ENCODE results near the gene METTL27.
"Not testable (repeated sequence)": the region's sequence is repeated elsewhere in the genome, so short reads cannot be mapped to it uniquely, and the experiment has no call there.

METTL27 gene

DNA sequence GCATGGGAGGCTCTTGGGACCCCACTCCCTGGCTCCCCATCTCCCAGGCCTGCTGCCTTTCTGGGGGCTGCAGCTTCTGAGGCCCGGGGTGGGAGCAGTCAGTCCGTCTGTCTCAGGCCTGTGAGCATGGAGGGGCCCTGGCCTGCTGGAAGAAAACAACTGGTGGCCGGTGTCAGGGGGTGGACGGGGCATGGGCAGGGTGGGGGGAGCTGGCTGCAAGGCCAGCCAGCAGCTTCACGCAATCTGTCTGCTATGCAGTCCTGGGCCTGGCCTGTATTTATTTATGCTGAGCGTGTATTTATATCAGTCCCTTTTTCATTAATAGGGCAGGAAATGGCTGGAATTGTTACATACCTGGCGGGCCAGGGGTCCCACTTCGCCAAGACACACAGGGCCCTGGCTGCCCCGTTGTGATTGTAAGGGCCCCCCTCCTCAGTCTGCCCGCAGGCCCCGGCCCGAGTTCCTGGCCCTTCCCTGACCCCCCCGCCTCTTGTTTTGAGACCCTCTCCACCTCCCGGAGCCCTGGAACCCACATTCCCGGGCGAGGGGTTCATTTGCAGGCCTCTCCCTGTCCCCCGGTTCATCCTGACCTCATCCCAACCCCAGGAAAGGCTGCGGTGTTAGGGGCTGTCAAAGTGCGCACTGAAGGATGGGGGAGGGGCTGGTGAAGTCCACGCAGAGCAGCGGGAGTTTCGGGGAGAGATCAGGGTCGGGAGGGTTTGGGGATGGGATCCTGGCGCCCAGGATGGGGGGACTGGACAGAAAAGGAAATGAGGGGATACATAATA is 26.9 kb upstream of the METTL27 start:
- no peak for DNase-seq (ENCODE audit: low spot score)

GRCh38 chr7:73866446-73866767 is 24.1 kb upstream of the METTL27 start:
- no peak for DNase-seq (ENCODE audit: low spot score)

- DNase-seq (ENCODE audit: low spot score), result peak; percentile 70
These were observed 23.6 kb upstream of the METTL27 start for GRCh38 chr7:73865738-73866445.

DNA sequence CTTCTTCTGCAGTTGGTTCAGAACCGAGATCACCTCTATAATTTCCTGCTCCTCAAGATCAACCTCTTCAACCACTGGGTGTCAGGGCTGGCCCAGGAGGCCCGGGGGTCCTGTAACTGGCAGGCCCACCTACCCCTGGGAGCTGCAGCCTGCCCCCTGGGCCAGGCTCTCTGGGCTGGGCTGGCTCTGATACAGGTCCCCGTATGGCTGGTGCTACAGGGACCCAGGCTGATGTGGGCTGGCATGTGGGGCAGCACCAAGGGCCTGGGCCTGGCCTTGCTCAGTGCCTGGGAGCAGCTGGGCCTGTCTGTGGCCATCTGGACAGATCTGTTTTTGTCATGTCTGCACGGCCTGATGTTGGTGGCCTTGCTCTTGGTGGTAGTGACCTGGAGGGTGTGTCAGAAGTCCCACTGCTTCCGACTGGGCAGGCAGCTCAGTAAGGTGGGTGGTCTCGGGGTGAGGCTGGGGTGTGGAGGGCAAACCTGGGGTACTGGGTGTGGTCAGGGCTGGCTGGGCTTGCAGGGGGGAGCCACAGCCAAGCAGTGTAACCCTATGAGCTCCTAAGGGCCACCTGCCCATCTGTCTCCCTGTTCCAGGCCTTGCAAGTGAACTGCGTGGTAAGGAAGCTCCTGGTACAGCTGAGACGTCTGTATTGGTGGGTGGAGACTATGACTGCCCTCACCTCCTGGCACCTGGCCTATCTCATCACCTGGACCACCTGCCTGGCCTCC is 22.8 kb upstream of the METTL27 start:
- DNase-seq (ENCODE audit: low spot score), result no peak

DNA sequence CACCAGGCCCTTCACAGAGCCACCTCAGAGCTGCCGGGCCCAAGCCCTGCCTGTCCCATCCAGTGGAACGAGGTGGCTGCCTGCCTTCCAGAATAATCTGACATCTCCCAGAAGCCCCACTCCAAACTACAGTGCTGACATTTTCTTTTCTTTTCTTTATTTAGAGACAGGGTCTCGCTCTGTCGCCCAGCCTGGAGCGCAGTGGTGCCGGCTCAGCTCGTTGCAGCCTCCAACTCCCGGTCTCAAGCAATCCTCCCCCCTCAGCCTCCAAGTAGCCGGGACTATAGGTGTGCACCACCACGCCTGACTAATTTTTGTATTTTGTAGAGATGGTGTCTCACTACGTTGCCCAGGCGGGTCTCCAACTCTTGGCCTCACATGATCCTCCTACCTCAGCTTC is 19.0 kb upstream of the METTL27 start:
- DNase-seq (ENCODE audit: low spot score), result no peak

DNA sequence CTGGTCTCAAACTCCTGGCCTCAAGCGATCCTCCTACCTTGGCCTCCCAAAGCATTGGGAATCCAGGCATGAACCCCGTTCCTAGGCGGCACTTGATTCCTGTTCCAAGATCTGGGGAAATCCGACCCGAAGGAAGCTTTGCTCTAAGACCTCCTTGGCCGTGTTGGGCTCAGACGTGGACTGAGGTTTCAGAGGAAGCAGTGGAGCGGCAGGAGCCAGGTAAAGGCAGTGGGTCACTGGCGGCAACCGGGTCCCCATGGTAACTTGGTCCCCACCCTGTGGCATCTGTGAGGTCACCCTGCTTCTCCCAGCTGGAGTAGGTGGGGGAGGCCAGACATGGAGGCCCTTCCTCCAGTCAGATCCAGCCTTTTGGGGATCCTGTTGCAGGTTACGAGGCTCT is 18.5 kb upstream of the METTL27 start, which contains the start of gene TMEM270:
Gene TMEM270 (plus strand): TSS at position 301 of the 400 bp plus-strand sequence. CDS start 36 bp downstream, at position 337.
- DNase-seq (ENCODE audit: low spot score), result no peak

DNA sequence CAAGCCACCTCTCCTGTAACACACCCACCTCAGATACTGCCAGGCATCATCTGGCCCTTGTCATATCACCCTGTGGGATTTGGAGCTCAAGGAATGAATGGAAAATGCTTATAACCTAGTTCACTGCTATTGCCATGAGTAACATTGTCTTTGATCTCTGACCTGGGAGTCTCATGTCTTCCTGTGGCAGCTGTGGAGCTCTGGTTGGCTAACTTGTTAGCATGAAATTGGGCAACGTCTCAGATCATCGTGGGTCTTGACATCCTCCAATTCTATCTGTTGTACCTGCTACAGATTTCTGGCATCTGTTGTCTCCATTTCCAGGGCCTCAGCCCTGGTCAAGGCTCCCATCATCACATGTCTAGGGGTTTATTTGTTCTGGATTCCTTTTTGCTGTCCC is 16.5 kb upstream of the METTL27 start:
- no peak for DNase-seq (ENCODE audit: low spot score)

- DNase-seq (ENCODE audit: low spot score), result no peak
These were observed 14.6 kb upstream of the METTL27 start for GRCh38 chr7:73856941-73857340.

DNA sequence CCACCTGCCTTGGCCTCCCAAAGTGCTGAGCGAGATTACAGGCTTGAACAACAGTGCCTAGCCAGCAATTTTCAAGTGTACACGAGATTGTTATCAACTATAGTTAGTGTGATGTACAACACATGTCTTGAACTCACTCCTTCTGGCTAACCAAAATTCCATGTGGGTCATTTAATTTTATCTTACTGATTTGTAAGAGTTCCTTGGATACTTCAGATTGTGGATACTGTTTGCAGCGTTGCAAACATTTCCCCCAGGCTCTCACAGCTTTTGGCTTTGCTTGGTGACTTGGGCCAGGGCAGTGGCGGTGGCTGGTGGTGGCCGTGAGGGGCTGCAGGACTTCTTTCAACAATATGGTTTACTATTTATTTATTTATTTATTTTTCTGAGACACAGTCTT is 10.2 kb upstream of the METTL27 start:
- no peak for DNase-seq (ENCODE audit: low spot score)

- DNase-seq (ENCODE audit: low spot score), result peak; percentile 65
These were observed 9.4 kb upstream of the METTL27 start for GRCh38 chr7:73851410-73852338.

GRCh38 chr7:73850781-73851207 is 8.5 kb upstream of the METTL27 start:
- DNase-seq (ENCODE audit: low spot score), result peak; percentile 70

- DNase-seq (ENCODE audit: low spot score), result no peak
These were observed 5.8 kb upstream of the METTL27 start for GRCh38 chr7:73847941-73848723.

GRCh38 chr7:73845701-73846195 is 3.4 kb upstream of the METTL27 start:
- DNase-seq (ENCODE audit: low spot score), result not testable (repeated sequence)

- DNase-seq (ENCODE audit: low spot score), result no peak
These were observed 2.6 kb upstream of the METTL27 start for GRCh38 chr7:73844848-73845460.

GRCh38 chr7:73844131-73844547 is 1.8 kb upstream of the METTL27 start:
- DNase-seq (ENCODE audit: low spot score), result no peak

DNA sequence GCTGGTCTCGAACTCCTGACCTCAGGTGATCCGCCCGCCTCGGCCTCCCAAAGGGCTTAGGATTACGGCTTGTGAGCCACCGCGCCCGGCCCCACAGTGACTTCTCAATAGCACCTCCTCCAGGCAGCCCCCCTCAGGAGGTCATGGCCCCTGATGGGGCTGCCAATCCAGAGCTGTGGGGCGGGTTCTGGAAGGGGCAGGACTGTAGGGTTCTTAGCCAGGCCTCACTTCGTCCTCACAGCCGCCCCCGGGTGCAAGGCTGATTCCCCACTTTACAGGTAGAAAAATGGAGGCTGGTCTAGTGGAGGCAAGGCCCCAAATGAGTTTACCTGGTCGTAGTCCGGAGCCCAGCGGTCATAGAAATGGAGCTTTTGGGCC is 638 bp downstream of the METTL27 start:
- no peak for DNase-seq (ENCODE audit: low spot score)

- no peak for DNase-seq (ENCODE audit: low spot score)
These were observed 1.5 kb downstream of the METTL27 start for GRCh38 chr7:73840715-73841379.

GRCh38 chr7:73839743-73840714 is 2.3 kb downstream of the METTL27 start:
- DNase-seq (ENCODE audit: low spot score), result no peak

- DNase-seq (ENCODE audit: low spot score), result no peak
These were observed 3.0 kb downstream of the METTL27 start for GRCh38 chr7:73839290-73839689.
